Measurements from ENCODE around the gene TRAF2.

Gene TRAF2

GRCh38 chr9:136963751-136964150 lies 77.4 kb downstream of the TRAF2 start:
- no peaks in the 10 kb centered on the region; the same call in 1 of the 2 replicates for H3K27me3 ChIP-seq (replicated peaks; ENCODE audit: control insufficient read depth, insufficient read depth, low read length)
- no peak overlapping the region for H3K4me3 ChIP-seq (replicated peaks; ENCODE audit: low read depth, low read length)
- TF ChIP-seq CTCF (IDR thresholded peaks at IDR 0.05; ENCODE audit: insufficient read depth, low read length, poor library complexity, severe bottlenecking), result no peak
- no peaks in the 10 kb centered on the region for H3K36me3 ChIP-seq (ENCODE audit: control insufficient read depth, insufficient read depth, low read length)
- DNase-seq (ENCODE audit: extremely low read depth, insufficient read length), result no peak

GRCh38 chr9:136964171-136964689 lies 77.9 kb downstream of the TRAF2 start:
- no peak for DNase-seq (ENCODE audit: extremely low read depth, insufficient read length)
- Histone ChIP-seq H3K27me3 (replicated peaks; ENCODE audit: control insufficient read depth, insufficient read depth, low read length) (no peaks in the 10 kb centered on the region; the same call in 1 of the 2 replicates), H3K36me3 (ENCODE audit: control insufficient read depth, insufficient read depth, low read length) (no peaks in the 10 kb centered on the region), H3K4me3 (replicated peaks; ENCODE audit: low read depth, low read length) (no peak overlapping the region)
- TF ChIP-seq CTCF (IDR thresholded peaks at IDR 0.05; ENCODE audit: insufficient read depth, low read length, poor library complexity, severe bottlenecking), result no peak

GRCh38 chr9:136964833-136965422 lies 78.6 kb downstream of the TRAF2 start:
- no peak for DNase-seq (ENCODE audit: extremely low read depth, insufficient read length)
- no peak for TF ChIP-seq CTCF (IDR thresholded peaks at IDR 0.05; ENCODE audit: insufficient read depth, low read length, poor library complexity, severe bottlenecking)
- no peaks in the 10 kb centered on the region for H3K27me3 ChIP-seq (replicated peaks; ENCODE audit: control insufficient read depth, insufficient read depth, low read length)
- no peak overlapping the region for H3K4me3 ChIP-seq (replicated peaks; ENCODE audit: low read depth, low read length)
- H3K36me3 ChIP-seq (ENCODE audit: control insufficient read depth, insufficient read depth, low read length), result no peaks in the 10 kb centered on the region

GRCh38 chr9:136965771-136966484 lies 79.6 kb downstream of the TRAF2 start:
- H3K36me3 ChIP-seq (ENCODE audit: control insufficient read depth, insufficient read depth, low read length), result no peaks in the 10 kb centered on the region
- no peak for DNase-seq (ENCODE audit: extremely low read depth, insufficient read length)
- no peak for TF ChIP-seq CTCF (IDR thresholded peaks at IDR 0.05; ENCODE audit: insufficient read depth, low read length, poor library complexity, severe bottlenecking)
- no peaks in the 10 kb centered on the region for H3K27me3 ChIP-seq (replicated peaks; ENCODE audit: control insufficient read depth, insufficient read depth, low read length)
- peak overlapping the region; percentile 25; the same call in 1 of the 2 replicates for H3K4me3 ChIP-seq (replicated peaks; ENCODE audit: low read depth, low read length)

- no peak overlapping the region for H3K4me3 ChIP-seq (replicated peaks; ENCODE audit: low read depth, low read length)
- no peak for DNase-seq (ENCODE audit: extremely low read depth, insufficient read length)
- no peaks in the 10 kb centered on the region for H3K36me3 ChIP-seq (ENCODE audit: control insufficient read depth, insufficient read depth, low read length)
- no peak for TF ChIP-seq CTCF (IDR thresholded peaks at IDR 0.05; ENCODE audit: insufficient read depth, low read length, poor library complexity, severe bottlenecking)
- no peaks in the 10 kb centered on the region; the same call in 1 of the 2 replicates for H3K27me3 ChIP-seq (replicated peaks; ENCODE audit: control insufficient read depth, insufficient read depth, low read length)
Measured at GRCh38 chr9:136968333-136969127, 82.2 kb downstream of the TRAF2 start.
